Measurements from ENCODE around the gene ARL4A. TPM values are rescaled to one million over a fixed set of nuclear protein-coding genes. Genes with fewer than 3 reads are reported as not detected.

ARL4A gene
- total and polyA plus RNA-seq, 9 of the 15 experiments (the other 6 are each of a cell fraction or from before 2014, with no cell fraction given) = 118 to 688 (median 172) TPM

DNA sequence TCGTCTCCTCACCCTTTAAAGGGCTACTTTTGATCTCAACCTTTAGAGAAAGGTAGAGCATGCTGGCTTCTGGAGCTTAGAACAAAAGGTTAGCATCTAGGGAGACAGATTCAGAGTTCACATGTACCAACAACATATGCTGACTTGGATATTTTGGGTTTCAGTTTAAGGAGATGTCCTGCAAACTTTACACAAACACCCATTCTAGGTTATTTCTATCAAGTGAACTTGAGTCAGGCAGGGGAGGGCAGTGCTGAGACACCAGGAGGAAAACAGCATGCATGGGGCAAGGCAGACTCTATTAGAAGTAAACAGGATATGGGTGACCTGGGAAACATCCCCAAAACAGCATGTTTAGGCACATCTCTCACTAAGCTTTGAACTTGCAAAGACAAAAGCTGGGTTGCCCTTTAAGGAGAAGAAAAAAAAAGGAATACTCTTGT is 43.8 kb downstream of the ARL4A start (continued):
- TF ChIP-seq, protein P1, sequence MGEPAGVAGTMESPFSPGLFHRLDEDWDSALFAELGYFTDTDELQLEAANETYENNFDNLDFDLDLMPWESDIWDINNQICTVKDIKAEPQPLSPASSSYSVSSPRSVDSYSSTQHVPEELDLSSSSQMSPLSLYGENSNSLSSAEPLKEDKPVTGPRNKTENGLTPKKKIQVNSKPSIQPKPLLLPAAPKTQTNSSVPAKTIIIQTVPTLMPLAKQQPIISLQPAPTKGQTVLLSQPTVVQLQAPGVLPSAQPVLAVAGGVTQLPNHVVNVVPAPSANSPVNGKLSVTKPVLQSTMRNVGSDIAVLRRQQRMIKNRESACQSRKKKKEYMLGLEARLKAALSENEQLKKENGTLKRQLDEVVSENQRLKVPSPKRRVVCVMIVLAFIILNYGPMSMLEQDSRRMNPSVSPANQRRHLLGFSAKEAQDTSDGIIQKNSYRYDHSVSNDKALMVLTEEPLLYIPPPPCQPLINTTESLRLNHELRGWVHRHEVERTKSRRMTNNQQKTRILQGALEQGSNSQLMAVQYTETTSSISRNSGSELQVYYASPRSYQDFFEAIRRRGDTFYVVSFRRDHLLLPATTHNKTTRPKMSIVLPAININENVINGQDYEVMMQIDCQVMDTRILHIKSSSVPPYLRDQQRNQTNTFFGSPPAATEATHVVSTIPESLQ (CRISPR knock-in tag; IDR thresholded peaks at IDR 0.05) = no peak
- TF ChIP-seq MAX (CRISPR knock-in tag; IDR thresholded peaks at IDR 0.05) = no peak
- TF ChIP-seq SLC30A9 (CRISPR knock-in tag; IDR thresholded peaks at IDR 0.05) = no peak
- no peak for TF ChIP-seq CBX3 (IDR thresholded peaks at IDR 0.05; ENCODE audit: borderline replicate concordance in 1 of 2, low read length in 2 of 2)
- TF ChIP-seq SAFB2 (IDR thresholded peaks at IDR 0.05; ENCODE audit: borderline replicate concordance, low read depth, low read length, severe bottlenecking) = no peak
- no peak for TF ChIP-seq ZNF785 (CRISPR knock-in tag; IDR thresholded peaks at IDR 0.05)
- TF ChIP-seq CTCF (IDR thresholded peaks at IDR 0.05 in 2 of 3, conservative IDR thresholded peaks at IDR 0.05 in 1 of 3; ENCODE audit: insufficient read depth in 2 of 3, low read depth in 1 of 3, low read length in 3 of 3) = peak; percentile 14 to 55 (median 42); a peak in 4 of 6 replicates
- TF ChIP-seq HDAC1 (IDR thresholded peaks at IDR 0.05) = peak in 1 of 2 experiments; percentile 49; a peak in 1 of 4 replicates
- no peak for TF ChIP-seq GATA2 (CRISPR knock-in tag; IDR thresholded peaks at IDR 0.05)
- no peak for TF ChIP-seq SP2 (IDR thresholded peaks at IDR 0.05; ENCODE audit: extremely low read depth, low read depth, low read length, poor library complexity, severe bottlenecking)
- TF ChIP-seq ZNF174 (CRISPR knock-in tag; IDR thresholded peaks at IDR 0.05) = no peak
- TF ChIP-seq BRD9 (IDR thresholded peaks at IDR 0.05; ENCODE audit: low read depth, partially characterized antibody) = peak; percentile 80
- peak; percentile 47 for TF ChIP-seq NEUROD1 (IDR thresholded peaks at IDR 0.05; ENCODE audit: borderline replicate concordance, low read depth, low read length, partially characterized antibody)
- no peak for TF ChIP-seq HDAC6 (IDR thresholded peaks at IDR 0.05; ENCODE audit: low read depth, low read length)
- TF ChIP-seq, protein P2, sequence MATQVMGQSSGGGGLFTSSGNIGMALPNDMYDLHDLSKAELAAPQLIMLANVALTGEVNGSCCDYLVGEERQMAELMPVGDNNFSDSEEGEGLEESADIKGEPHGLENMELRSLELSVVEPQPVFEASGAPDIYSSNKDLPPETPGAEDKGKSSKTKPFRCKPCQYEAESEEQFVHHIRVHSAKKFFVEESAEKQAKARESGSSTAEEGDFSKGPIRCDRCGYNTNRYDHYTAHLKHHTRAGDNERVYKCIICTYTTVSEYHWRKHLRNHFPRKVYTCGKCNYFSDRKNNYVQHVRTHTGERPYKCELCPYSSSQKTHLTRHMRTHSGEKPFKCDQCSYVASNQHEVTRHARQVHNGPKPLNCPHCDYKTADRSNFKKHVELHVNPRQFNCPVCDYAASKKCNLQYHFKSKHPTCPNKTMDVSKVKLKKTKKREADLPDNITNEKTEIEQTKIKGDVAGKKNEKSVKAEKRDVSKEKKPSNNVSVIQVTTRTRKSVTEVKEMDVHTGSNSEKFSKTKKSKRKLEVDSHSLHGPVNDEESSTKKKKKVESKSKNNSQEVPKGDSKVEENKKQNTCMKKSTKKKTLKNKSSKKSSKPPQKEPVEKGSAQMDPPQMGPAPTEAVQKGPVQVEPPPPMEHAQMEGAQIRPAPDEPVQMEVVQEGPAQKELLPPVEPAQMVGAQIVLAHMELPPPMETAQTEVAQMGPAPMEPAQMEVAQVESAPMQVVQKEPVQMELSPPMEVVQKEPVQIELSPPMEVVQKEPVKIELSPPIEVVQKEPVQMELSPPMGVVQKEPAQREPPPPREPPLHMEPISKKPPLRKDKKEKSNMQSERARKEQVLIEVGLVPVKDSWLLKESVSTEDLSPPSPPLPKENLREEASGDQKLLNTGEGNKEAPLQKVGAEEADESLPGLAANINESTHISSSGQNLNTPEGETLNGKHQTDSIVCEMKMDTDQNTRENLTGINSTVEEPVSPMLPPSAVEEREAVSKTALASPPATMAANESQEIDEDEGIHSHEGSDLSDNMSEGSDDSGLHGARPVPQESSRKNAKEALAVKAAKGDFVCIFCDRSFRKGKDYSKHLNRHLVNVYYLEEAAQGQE (IDR thresholded peaks at IDR 0.05; ENCODE audit: borderline replicate concordance) = peak; percentile 54; the same call in 1 of the 2 replicates
- TF ChIP-seq, protein P2 (CRISPR knock-in tag; IDR thresholded peaks at IDR 0.05; ENCODE audit: low read depth) = no peak
- TF ChIP-seq TRIM28 (IDR thresholded peaks at IDR 0.05) = no peak
